ENCODE measurements around the gene STK31.
"Not testable (repeated sequence)": the region's sequence is repeated elsewhere in the genome, so short reads cannot be mapped to it uniquely, and the experiment has no call there.

Gene STK31

DNA sequence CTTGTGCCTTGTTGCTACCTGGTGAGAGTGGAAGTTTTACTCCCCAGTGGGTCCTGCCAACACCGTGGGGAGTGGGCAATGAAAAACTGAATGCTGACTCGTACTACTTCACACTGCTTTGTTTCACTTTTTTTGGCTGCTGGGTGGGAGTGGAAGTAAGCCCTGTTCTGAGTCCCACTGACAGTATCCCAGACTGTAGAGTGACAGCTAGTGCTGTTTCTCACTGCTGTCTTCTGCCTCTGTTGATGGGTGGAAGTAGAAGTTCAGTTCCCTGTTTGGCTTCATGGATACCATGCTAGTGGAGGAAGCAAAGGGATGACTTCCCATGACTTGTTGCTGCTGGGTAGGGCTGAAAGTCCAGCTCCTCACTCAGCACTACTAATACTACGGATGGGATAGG lies 98.4 kb downstream of the STK31 start:
- Histone ChIP-seq H3K27me3 (ENCODE audit: control insufficient read depth in 1 of 2, insufficient read depth in 1 of 2, low read length in 2 of 2) (no peaks in the 10 kb centered on the region), H3K14ac (ENCODE audit: low read length in 2 of 2) (no peak overlapping the region), H2BK12ac (ENCODE audit: low read length in 2 of 2) (no peak overlapping the region), H3K4ac (ENCODE audit: low read depth in 1 of 2, low read length in 2 of 2) (no peak overlapping the region), H3K9me3 (ENCODE audit: control insufficient read depth, low read length) (peaks cover 22% of the 10 kb centered on the region), H2BK5ac (ENCODE audit: low read depth, low read length, poor library complexity, severe bottlenecking) (no peak overlapping the region), H3K4me3 (ENCODE audit: insufficient read depth in 1 of 2, low read depth in 1 of 2, low read length in 2 of 2) (no peak overlapping the region), H2BK15ac (ENCODE audit: low read depth, poor library complexity, severe bottlenecking) (no peak overlapping the region), H3K18ac (ENCODE audit: low read depth in 1 of 2, low read length in 2 of 2) (no peak overlapping the region), H3K79me1 (replicated peaks; ENCODE audit: low read length, poor library complexity, severe bottlenecking) (no peaks in the 10 kb centered on the region), H3K4me1 (ENCODE audit: control insufficient read depth, insufficient read depth, low read depth, low read length) (no peaks in the 10 kb centered on the region), H2BK120ac (ENCODE audit: low read depth, low read length) (no peak overlapping the region), H3K27ac (ENCODE audit: low read length, poor library complexity, severe bottlenecking) (no peak overlapping the region), H4K8ac (ENCODE audit: low read length) (no peak overlapping the region), H2AFZ (ENCODE audit: low read depth, low read length) (no peak overlapping the region), H4K91ac (ENCODE audit: low read length) (no peak overlapping the region), H3K4me2 (ENCODE audit: low read length, poor library complexity, severe bottlenecking) (no peak overlapping the region), H2AK5ac (ENCODE audit: low read length, severe bottlenecking) (no peak overlapping the region), H3K36me3 (ENCODE audit: control insufficient read depth in 1 of 2, insufficient read depth in 2 of 2, low read depth in 1 of 2, low read length in 2 of 2) (no peaks in the 10 kb centered on the region), H3K9ac (ENCODE audit: low read length) (no peak overlapping the region), H3K23ac (ENCODE audit: low read length in 2 of 2) (no peak overlapping the region)
- no peak for DNase-seq
- WGBS: 81% methylated on average over 2 of the region's 3 CpGs

DNA sequence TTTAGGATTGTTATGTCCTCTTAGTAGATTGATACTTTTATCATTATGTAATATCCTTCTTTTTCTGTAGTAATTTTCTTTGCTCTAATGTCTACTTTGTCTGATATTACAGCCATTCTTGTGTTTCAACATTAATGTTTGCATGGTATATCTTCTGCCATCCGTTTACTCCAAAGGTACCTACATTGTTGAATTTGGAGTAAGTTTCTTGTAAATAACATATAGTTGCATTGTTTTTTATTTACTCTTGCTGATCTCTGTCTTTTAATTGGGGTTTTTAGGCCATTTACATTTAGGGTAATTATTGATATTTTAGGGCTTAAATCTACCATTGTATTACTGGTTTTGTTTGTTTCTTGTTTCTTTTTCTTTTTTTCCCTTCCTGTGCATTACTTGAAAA lies 100.1 kb downstream of the STK31 start:
- Histone ChIP-seq H3K23ac (ENCODE audit: low read length in 2 of 2) (no peak overlapping the region), H3K9ac (ENCODE audit: low read length) (no peak overlapping the region), H2BK5ac (ENCODE audit: low read depth, low read length, poor library complexity, severe bottlenecking) (no peak overlapping the region), H4K91ac (ENCODE audit: low read length) (no peak overlapping the region), H3K9me3 (ENCODE audit: control insufficient read depth, low read length) (peaks cover 25% of the 10 kb centered on the region), H3K4me3 (ENCODE audit: insufficient read depth in 1 of 2, low read depth in 1 of 2, low read length in 2 of 2) (no peak overlapping the region), H3K4ac (ENCODE audit: low read depth in 1 of 2, low read length in 2 of 2) (no peak overlapping the region), H2AFZ (ENCODE audit: low read depth, low read length) (no peak overlapping the region), H4K8ac (ENCODE audit: low read length) (no peak overlapping the region), H3K14ac (ENCODE audit: low read length in 2 of 2) (no peak overlapping the region), H3K27me3 (ENCODE audit: control insufficient read depth in 1 of 2, insufficient read depth in 1 of 2, low read length in 2 of 2) (no peaks in the 10 kb centered on the region), H2BK12ac (ENCODE audit: low read length in 2 of 2) (no peak overlapping the region), H2BK15ac (ENCODE audit: low read depth, poor library complexity, severe bottlenecking) (no peak overlapping the region), H3K18ac (ENCODE audit: low read depth in 1 of 2, low read length in 2 of 2) (no peak overlapping the region), H3K36me3 (ENCODE audit: control insufficient read depth in 1 of 2, insufficient read depth in 2 of 2, low read depth in 1 of 2, low read length in 2 of 2) (no peaks in the 10 kb centered on the region), H2BK120ac (ENCODE audit: low read depth, low read length) (no peak overlapping the region), H3K27ac (ENCODE audit: low read length, poor library complexity, severe bottlenecking) (no peak overlapping the region), H3K4me2 (ENCODE audit: low read length, poor library complexity, severe bottlenecking) (no peak overlapping the region), H3K79me1 (replicated peaks; ENCODE audit: low read length, poor library complexity, severe bottlenecking) (no peaks in the 10 kb centered on the region), H3K4me1 (ENCODE audit: control insufficient read depth, insufficient read depth, low read depth, low read length) (no peaks in the 10 kb centered on the region), H2AK5ac (ENCODE audit: low read length, severe bottlenecking) (no peak overlapping the region)
- no peak for DNase-seq
- no CpG with 5 or more reads among the region's 1 CpG for WGBS

DNA sequence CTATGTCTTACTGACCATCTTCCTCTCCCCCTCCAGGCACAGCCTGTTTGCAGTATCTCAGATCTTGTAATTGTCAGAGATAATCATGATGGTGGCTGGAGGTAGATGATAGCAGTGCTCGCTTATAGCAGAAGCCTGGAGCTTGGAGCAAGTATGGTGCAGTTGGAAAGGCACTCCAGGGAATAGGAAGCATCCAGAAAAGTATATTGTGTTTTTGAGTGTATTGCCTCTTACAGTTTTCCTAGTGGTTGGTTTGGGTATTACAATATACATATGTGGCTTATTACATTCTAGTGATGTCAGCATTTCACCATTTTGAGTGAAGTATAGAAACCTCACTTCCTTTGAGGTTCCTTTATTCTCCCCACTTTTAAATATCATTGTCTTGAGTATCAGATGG lies 101.5 kb downstream of the STK31 start:
- no peak overlapping the region for H2BK15ac ChIP-seq (ENCODE audit: low read depth, poor library complexity, severe bottlenecking)
- no peak overlapping the region for H4K8ac ChIP-seq (ENCODE audit: low read length)
- no peak overlapping the region for H3K14ac ChIP-seq (ENCODE audit: low read length in 2 of 2)
- no peak overlapping the region for H2BK12ac ChIP-seq (ENCODE audit: low read length in 2 of 2)
- no peaks in the 10 kb centered on the region for H3K27me3 ChIP-seq (ENCODE audit: control insufficient read depth in 1 of 2, insufficient read depth in 1 of 2, low read length in 2 of 2)
- H4K91ac ChIP-seq (ENCODE audit: low read length): no peak overlapping the region
- no peak overlapping the region for H3K4ac ChIP-seq (ENCODE audit: low read depth in 1 of 2, low read length in 2 of 2)
- 95% methylated on average over 1 of the region's 1 CpG for WGBS
- no peak overlapping the region for H3K9ac ChIP-seq (ENCODE audit: low read length)
- H3K36me3 ChIP-seq (ENCODE audit: control insufficient read depth in 1 of 2, insufficient read depth in 2 of 2, low read depth in 1 of 2, low read length in 2 of 2): no peaks in the 10 kb centered on the region
- no peak overlapping the region for H3K23ac ChIP-seq (ENCODE audit: low read length in 2 of 2)
- no peak overlapping the region for H2AFZ ChIP-seq (ENCODE audit: low read depth, low read length)
- no peak overlapping the region for H3K4me3 ChIP-seq (ENCODE audit: insufficient read depth in 1 of 2, low read depth in 1 of 2, low read length in 2 of 2)
- no peak overlapping the region for H3K18ac ChIP-seq (ENCODE audit: low read depth in 1 of 2, low read length in 2 of 2)
- peaks cover 25% of the 10 kb centered on the region for H3K9me3 ChIP-seq (ENCODE audit: control insufficient read depth, low read length)
- H3K4me1 ChIP-seq (ENCODE audit: control insufficient read depth, insufficient read depth, low read depth, low read length): no peaks in the 10 kb centered on the region
- DNase-seq: no peak
- H2BK120ac ChIP-seq (ENCODE audit: low read depth, low read length): no peak overlapping the region
- no peak overlapping the region for H2AK5ac ChIP-seq (ENCODE audit: low read length, severe bottlenecking)
- no peak overlapping the region for H2BK5ac ChIP-seq (ENCODE audit: low read depth, low read length, poor library complexity, severe bottlenecking)
- no peak overlapping the region for H3K27ac ChIP-seq (ENCODE audit: low read length, poor library complexity, severe bottlenecking)
- H3K79me1 ChIP-seq (replicated peaks; ENCODE audit: low read length, poor library complexity, severe bottlenecking): no peaks in the 10 kb centered on the region
- H3K4me2 ChIP-seq (ENCODE audit: low read length, poor library complexity, severe bottlenecking): no peak overlapping the region

DNA sequence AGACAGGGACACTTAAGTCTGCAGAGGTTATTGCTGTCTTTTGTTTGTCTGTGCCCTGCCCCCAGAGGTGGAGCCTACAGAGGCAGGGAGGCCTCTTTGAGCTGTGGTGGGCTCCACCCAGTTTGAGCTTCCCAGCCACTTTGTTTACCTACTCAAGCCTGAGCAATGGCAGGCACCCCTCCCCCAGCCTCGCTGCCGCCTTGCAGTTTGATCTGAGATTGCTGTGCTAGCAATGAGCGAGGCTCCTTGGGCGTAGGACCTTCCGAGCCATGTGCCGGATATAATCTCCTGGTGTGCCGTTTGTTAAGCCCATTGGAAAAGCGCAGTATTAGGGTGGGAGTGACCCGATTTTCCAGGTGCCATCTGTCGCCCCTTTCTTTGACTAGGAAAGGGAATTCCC lies 118.1 kb downstream of the STK31 start:
- H3K4me2 ChIP-seq (ENCODE audit: low read length, poor library complexity, severe bottlenecking); H3K9ac ChIP-seq (ENCODE audit: low read length); H3K4ac ChIP-seq (ENCODE audit: low read depth in 1 of 2, low read length in 2 of 2); DNase-seq; H2BK15ac ChIP-seq (ENCODE audit: low read depth, poor library complexity, severe bottlenecking); H3K36me3 ChIP-seq (ENCODE audit: control insufficient read depth in 1 of 2, insufficient read depth in 2 of 2, low read depth in 1 of 2, low read length in 2 of 2); H2AK5ac ChIP-seq (ENCODE audit: low read length, severe bottlenecking); H4K91ac ChIP-seq (ENCODE audit: low read length); H2BK5ac ChIP-seq (ENCODE audit: low read depth, low read length, poor library complexity, severe bottlenecking); H3K27me3 ChIP-seq (ENCODE audit: control insufficient read depth in 1 of 2, insufficient read depth in 1 of 2, low read length in 2 of 2); H2BK12ac ChIP-seq (ENCODE audit: low read length in 2 of 2); H2BK120ac ChIP-seq (ENCODE audit: low read depth, low read length); H3K27ac ChIP-seq (ENCODE audit: low read length, poor library complexity, severe bottlenecking); H2AFZ ChIP-seq (ENCODE audit: low read depth, low read length); H3K18ac ChIP-seq (ENCODE audit: low read depth in 1 of 2, low read length in 2 of 2); H3K23ac ChIP-seq (ENCODE audit: low read length in 2 of 2); H3K79me1 ChIP-seq (replicated peaks; ENCODE audit: low read length, poor library complexity, severe bottlenecking); H3K4me1 ChIP-seq (ENCODE audit: control insufficient read depth, insufficient read depth, low read depth, low read length); H3K14ac ChIP-seq (ENCODE audit: low read length in 2 of 2); H3K4me3 ChIP-seq (ENCODE audit: insufficient read depth in 1 of 2, low read depth in 1 of 2, low read length in 2 of 2); H4K8ac ChIP-seq (ENCODE audit: low read length): not testable (repeated sequence)
- 95% methylated on average over 10 of the region's 10 CpGs for WGBS
- peaks cover 20% of the 10 kb centered on the region for H3K9me3 ChIP-seq (ENCODE audit: control insufficient read depth, low read length)
